Inferior parietal cortex (tissue), 1 donor: ENCODE data around the gene CNOT11.
"Not testable (repeated sequence)": the region's sequence is repeated elsewhere in the genome, so short reads cannot be mapped to it uniquely, and the experiment has no call there.

Experiments used
- DNase-seq: peaks from one replicate; pipeline ENCODE4 v3.0.0-alpha.2; 2016; ENCODE audit errors: extremely low spot score

Gene CNOT11

GRCh38 chr2:101252408-101253012 is at the start of gene CNOT11:
TSS of gene CNOT11 (plus strand) at chr2:101252886. CDS start at chr2:101252965, 79 bp downstream.
- peak; percentile 97 for DNase-seq

- no peak for DNase-seq
Measured at GRCh38 chr2:101204400-101205115, 48.1 kb upstream of the CNOT11 start.

GRCh38 chr2:101205521-101206479 is 46.9 kb upstream of the CNOT11 start:
- DNase-seq: peak; percentile 69

- no peak for DNase-seq
Measured at GRCh38 chr2:101208830-101209229, 43.9 kb upstream of the CNOT11 start.

- no peak for DNase-seq
Measured at GRCh38 chr2:101219246-101219645, 33.4 kb upstream of the CNOT11 start.

DNA sequence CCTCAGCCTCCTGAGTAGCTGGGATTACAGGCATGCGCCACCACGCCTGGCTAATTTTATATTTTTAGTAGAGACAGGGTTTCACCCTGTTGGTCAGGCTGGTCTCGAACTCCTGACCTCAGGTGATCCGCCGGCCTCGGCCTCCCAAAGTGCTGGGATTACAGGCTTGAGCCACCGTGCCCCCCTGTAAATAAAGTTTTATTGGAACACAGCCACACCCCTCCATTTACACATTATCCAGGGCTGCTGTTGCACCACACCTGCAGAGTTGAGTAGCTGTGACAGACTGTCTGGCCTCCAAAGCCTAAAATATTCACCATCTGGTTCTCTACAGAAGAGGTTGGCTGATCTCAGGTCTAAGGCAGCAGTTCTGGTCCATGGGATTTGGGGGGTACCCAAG is 32.6 kb upstream of the CNOT11 start:
- not testable (repeated sequence) for DNase-seq

DNA sequence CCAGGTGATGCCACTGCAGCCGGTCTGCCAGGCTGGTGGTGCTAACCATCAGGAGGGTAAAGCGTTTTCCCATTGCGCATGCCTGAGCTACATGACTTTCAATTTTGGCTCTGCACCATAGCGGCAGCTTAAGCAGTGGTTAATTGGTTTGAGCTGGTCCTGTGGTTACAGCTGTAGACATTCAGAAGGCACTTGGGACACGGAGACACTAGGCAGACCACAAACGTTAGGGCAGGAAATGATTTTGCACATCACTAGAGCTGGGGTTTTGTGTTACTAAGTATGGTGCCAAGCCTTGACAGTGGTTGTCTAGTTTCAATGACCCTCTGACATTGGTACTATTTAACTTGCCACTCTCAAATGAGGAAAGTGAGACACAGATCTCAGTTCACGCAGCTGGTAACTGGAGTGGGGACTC is 28.9 kb upstream of the CNOT11 start:
- no peak for DNase-seq

GRCh38 chr2:101230541-101231001 is 22.1 kb upstream of the CNOT11 start:
- no peak for DNase-seq

GRCh38 chr2:101231240-101231639 is 21.4 kb upstream of the CNOT11 start:
- no peak for DNase-seq

DNA sequence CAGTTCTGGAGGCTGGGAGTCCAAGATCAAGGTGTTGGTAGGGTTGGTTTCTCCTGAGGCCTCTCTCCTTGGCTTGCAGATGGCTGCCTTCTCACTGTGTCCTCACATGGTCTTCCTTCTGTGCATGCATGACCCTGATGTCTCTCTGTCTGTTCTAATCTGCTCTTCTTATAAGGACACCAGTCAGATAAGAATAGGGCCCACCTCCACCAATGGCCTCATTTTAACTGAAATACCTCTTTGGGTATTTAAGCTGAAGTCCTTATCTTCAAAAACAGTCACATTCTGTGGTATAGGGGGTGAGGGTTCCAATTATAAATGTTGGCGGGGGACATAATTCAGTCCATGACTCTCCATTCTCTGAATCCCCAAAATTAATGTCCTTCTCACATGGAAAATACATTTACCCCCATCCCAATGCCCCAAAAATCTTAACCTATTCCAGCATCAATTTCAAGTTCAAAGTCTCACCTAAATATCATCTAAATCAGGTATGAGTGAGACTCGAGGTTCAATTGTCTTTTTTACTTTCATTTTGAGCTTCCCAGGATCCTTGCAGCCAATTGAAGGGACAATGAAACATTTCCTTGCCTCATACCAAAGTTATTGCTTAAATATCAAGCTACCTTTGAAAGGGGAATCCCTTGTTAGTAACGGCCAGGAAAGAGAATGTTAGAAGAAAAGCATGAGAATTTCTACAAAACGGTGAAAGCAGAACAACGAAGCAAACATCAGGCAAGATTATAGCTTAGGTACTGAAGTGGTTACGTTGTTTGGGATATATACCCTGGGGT is 20.6 kb upstream of the CNOT11 start:
- DNase-seq: no peak

DNA sequence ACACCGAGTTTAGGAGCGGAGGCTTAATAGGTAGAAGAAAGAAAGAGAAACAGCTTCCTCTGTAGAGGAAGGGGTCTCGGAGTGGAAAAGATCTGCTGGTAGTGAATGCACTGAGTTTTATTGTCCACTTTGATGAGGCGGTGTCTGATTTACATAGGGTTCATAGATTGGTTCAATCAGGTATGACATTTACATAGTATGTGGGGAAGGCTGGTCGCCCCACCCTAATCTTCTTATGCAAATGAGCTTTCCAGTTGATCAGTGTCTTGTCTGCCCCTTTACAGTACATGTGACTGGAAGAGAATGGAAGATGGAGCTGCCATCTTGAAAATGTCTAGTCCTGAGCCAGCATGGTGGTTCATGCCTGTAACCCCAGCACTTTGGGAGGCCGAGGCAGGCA is 19.9 kb upstream of the CNOT11 start:
- DNase-seq: no peak

GRCh38 chr2:101234169-101234938 is 18.3 kb upstream of the CNOT11 start:
- no peak for DNase-seq

GRCh38 chr2:101235956-101236355 is 16.7 kb upstream of the CNOT11 start:
- DNase-seq: not testable (repeated sequence)

DNA sequence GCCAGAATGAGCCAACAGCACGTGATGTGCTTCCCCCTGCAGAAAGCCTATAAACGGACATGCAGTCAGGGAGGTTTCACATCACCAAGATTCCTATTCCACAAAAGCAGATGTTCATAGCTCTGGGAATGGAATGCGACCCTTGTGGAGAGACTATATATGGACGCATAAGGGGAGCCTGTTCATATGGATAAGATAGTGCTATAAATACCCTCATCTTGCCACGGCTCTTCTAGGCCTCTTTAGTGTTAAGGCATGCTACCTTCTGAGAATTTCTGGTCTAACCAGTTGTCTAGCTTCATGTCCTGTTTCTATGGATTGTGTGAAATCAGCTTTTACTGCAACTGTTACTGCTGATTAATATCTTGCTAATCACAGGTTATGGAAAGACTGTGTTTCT is 14.7 kb upstream of the CNOT11 start:
- DNase-seq: not testable (repeated sequence)

DNA sequence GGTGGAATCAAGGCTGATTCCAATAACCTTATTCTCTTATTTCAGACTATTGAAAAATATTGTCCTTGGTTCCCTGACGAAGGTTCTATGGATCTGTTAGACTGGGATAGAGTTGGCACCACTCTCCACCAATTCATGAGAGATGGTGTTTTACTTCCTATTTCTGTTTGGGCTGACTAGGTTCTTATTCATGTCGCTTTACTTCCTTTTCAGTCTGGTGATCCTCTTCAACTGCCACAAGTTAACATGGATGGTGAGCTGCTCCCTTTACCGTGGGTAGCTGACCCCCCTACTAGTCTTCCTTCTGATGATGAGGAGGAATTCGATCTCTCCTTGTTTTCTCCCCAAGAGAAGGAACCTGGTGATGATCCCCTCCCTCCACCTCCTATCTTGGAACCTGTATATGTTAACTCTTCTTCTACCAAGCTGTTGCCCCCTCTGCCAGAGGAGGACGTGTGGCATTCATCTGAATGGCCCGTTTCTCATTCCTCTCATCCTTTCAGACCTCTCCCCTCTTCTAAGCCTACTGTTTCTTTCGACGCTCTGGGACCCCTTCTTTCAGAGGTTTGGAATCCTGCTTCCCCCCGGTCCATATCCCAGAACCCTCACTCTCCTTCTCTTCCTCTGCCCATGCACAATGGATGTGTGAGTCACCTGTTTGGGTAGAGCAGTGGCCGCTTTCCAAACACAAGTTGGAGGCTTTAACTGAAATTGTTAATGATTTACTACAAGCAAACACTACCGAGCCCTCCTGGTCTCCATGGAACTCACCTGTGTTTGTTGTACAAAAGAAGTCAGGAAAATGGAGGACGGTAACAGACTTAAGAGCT is 13.5 kb upstream of the CNOT11 start:
- no peak for DNase-seq

DNA sequence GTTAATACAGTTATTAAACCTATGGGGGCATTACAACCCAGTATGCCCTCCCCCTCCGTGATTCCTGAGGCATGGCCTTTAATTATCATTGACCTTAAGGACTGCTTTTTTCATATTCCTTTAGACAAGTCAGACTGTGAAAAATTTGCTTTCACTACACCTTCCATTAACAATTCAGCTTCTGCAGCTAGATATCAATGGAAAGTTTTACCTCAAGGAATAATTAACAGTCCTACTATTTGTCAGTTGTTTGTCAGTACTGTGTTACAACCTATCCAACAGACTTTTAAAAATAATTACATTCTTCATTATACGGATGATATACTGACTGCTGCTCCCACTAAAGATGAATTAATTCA is 12.9 kb upstream of the CNOT11 start:
- DNase-seq: not testable (repeated sequence)

DNA sequence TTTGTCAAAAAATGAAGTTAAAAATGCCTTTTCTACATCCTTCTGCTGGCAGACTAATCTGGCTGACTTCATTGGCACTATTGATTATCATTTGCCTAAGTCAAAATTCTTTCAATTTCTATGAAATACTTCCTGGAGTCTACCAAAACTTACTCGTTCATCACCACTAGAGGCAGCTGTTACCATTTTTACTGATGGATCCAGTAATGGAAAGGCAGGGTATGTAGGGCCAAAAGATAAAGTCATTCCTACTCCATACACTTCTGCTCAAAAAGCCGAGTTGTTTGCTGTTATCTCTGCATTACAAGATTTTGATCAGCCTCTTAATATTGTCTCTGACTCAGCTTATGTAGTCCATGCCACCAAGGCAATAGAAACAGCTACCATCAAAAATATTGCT is 12.0 kb upstream of the CNOT11 start:
- DNase-seq: not testable (repeated sequence)

- no peak for DNase-seq
Measured at GRCh38 chr2:101241158-101241557, 11.5 kb upstream of the CNOT11 start.

DNA sequence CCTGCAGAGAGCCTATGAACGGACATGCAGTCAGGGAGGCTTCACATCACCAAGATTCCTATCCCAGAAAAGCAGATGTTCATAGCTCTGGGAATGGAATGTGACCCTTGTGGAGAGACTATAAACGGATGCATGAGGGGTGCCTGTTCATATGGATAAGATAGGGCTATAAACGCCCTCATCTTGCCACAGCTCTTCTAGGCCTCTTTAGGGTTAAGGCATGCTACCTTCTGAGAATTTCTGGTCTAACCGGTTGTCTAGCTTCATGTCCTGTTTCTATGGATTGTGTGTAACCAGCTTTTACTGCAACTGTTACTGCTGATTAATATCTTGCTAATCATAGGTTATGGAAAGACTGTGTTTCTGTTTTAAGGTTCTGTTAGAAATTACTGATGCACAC is 8.3 kb upstream of the CNOT11 start:
- not testable (repeated sequence) for DNase-seq

- not testable (repeated sequence) for DNase-seq
Measured at GRCh38 chr2:101244899-101245298, 7.8 kb upstream of the CNOT11 start.
